Measurements from ENCODE around the gene HEG1. TPM values are rescaled to one million over a fixed set of nuclear protein-coding genes. Genes with fewer than 3 reads are reported as not detected.

The HEG1 gene
- total RNA-seq, 1 experiment from 2014 or later: 69.8 TPM

DNA sequence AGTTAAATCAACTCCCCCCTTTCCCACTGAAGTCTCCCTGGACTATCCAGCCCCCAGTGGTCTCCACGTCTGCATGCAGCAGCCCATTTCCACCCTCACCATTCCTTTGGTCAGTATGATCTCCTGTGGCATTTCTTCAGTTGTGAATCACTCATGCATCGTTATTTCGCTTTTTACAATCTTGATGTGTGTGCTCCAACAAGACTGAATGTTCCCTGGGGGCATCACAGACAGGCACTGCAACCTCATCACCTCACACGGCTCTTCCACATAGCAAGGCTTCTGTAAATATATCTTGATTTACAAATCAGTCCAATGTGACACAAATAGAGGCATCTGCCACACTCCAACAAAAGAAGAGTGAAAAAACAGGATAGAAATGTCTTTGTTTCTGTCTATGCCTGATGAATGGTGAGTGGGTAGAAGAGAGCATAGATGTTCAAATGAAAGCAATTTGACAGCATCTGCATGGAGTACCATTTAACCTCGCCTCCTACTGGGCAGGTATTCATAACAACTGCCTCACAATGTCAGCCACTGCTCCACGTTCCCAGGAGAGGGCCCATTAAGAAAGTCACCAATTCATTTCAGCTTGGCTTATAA, 5.2 kb downstream of the HEG1 start:
- no TSS peak for BruUV-seq (replicated peaks)
- no peak overlapping the region for H3K27ac Mint-ChIP-seq (ENCODE audit: unreplicated experiment)
- no peaks in the 10 kb centered on the region for H3K27me3 Mint-ChIP-seq (ENCODE audit: insufficient read depth, unreplicated experiment)
- Histone ChIP-seq H3K4me3 (ENCODE audit: low read depth, low read length) (no peak overlapping the region), H3K9me3 (no peaks in the 10 kb centered on the region), H3K27me3 (replicated peaks; ENCODE audit: control insufficient read depth, insufficient read depth, low read length) (no peaks in the 10 kb centered on the region), H3K36me3 (ENCODE audit: control insufficient read depth, insufficient read depth, low read length) (no peaks in the 10 kb centered on the region), H3K4me1 (peaks cover 19% of the 10 kb centered on the region)
- POLR2A ChIA-PET: no interaction called here
- no peak for DNase-seq
- H3K4me1 Mint-ChIP-seq (ENCODE audit: low read depth, unreplicated experiment): peaks cover 22% of the 10 kb centered on the region
- no peaks in the 10 kb centered on the region for H3K9me3 Mint-ChIP-seq (ENCODE audit: unreplicated experiment)
- peaks cover 55% of the 10 kb centered on the region for H3K36me3 Mint-ChIP-seq (ENCODE audit: insufficient read depth, unreplicated experiment)
- TF ChIP-seq, protein P1, sequence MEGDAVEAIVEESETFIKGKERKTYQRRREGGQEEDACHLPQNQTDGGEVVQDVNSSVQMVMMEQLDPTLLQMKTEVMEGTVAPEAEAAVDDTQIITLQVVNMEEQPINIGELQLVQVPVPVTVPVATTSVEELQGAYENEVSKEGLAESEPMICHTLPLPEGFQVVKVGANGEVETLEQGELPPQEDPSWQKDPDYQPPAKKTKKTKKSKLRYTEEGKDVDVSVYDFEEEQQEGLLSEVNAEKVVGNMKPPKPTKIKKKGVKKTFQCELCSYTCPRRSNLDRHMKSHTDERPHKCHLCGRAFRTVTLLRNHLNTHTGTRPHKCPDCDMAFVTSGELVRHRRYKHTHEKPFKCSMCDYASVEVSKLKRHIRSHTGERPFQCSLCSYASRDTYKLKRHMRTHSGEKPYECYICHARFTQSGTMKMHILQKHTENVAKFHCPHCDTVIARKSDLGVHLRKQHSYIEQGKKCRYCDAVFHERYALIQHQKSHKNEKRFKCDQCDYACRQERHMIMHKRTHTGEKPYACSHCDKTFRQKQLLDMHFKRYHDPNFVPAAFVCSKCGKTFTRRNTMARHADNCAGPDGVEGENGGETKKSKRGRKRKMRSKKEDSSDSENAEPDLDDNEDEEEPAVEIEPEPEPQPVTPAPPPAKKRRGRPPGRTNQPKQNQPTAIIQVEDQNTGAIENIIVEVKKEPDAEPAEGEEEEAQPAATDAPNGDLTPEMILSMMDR (IDR thresholded peaks at IDR 0.05; ENCODE audit: insufficient read depth in 1 of 2, low read depth in 1 of 2, low read length in 1 of 2, severe bottlenecking in 1 of 2, unreplicated experiment in 1 of 2): no peak
- intact Hi-C loops (cut with micrococcal nuclease; ENCODE audit: unreplicated experiment): no loop called here
- no peak overlapping the region for H3K4me3 Mint-ChIP-seq (ENCODE audit: unreplicated experiment)
- CTCF ChIA-PET: no interaction called here

DNA sequence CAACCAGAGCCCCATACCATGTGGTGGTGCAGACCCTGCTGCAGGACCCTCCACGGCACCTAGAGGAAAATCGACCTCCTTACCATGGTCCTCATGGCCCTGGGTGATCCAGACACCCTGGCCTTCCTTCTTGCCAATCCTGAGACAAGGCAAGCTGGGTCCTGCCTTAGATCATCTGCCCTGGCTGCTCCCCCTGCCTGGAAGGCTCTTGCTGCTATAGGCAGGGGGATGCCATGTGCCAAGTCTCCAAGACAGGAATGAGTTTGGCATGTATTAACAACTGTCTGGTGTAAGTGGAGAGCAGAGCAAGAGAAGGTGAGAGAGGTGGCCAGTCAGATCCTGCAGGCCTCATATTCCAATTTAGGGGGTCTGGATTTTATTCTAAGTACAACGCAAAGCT, 7.5 kb downstream of the HEG1 start:
- ChIA-PET CTCF (no interaction called here), POLR2A (no interaction called here)
- H3K36me3 Mint-ChIP-seq (ENCODE audit: insufficient read depth, unreplicated experiment): peaks cover 48% of the 10 kb centered on the region
- H3K27ac Mint-ChIP-seq (ENCODE audit: unreplicated experiment): no peak overlapping the region
- no peaks in the 10 kb centered on the region for H3K27me3 ChIP-seq (replicated peaks; ENCODE audit: control insufficient read depth, insufficient read depth, low read length)
- H3K4me1 ChIP-seq: peaks cover 15% of the 10 kb centered on the region
- H3K36me3 ChIP-seq (ENCODE audit: control insufficient read depth, insufficient read depth, low read length): no peaks in the 10 kb centered on the region
- H3K4me1 Mint-ChIP-seq (ENCODE audit: low read depth, unreplicated experiment): peaks cover 11% of the 10 kb centered on the region
- H3K9me3 Mint-ChIP-seq (ENCODE audit: unreplicated experiment): no peaks in the 10 kb centered on the region
- no peak for DNase-seq
- no peak overlapping the region for H3K4me3 Mint-ChIP-seq (ENCODE audit: unreplicated experiment)
- no peak overlapping the region for H3K4me3 ChIP-seq (ENCODE audit: low read depth, low read length)
- intact Hi-C loops (cut with micrococcal nuclease; ENCODE audit: unreplicated experiment): no loop called here
- TF ChIP-seq, protein P1 (IDR thresholded peaks at IDR 0.05; ENCODE audit: insufficient read depth in 1 of 2, low read depth in 1 of 2, low read length in 1 of 2, severe bottlenecking in 1 of 2, unreplicated experiment in 1 of 2): no peak
- no TSS peak for BruUV-seq (replicated peaks)
- H3K9me3 ChIP-seq: no peaks in the 10 kb centered on the region
- H3K27me3 Mint-ChIP-seq (ENCODE audit: insufficient read depth, unreplicated experiment): no peaks in the 10 kb centered on the region

DNA sequence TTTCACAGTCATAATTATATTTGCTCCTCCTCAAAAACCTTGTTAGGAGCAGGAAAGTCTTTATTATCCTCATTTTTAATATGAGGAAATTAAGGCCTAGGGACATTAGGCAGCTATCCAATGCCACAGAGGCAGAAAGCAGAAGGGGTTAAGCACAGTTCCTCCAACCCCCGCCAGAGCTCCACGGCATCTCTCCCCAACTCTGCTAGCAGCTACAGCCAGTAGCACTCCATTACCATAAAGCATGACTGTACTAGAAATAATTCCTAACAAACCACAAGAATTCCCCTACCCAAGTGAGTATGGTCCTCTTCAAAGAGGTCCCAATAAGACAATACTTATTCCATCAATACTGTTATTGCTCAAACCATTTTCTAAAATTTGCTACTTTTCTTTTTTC, 9.8 kb downstream of the HEG1 start:
- no peak overlapping the region for H3K4me3 ChIP-seq (ENCODE audit: low read depth, low read length)
- intact Hi-C loops (cut with micrococcal nuclease; ENCODE audit: unreplicated experiment): no loop called here
- no peaks in the 10 kb centered on the region for H3K9me3 ChIP-seq
- H3K27me3 Mint-ChIP-seq (ENCODE audit: insufficient read depth, unreplicated experiment): no peaks in the 10 kb centered on the region
- no peak for DNase-seq
- CTCF ChIA-PET: no interaction called here
- no peak overlapping the region for H3K27ac Mint-ChIP-seq (ENCODE audit: unreplicated experiment)
- no peaks in the 10 kb centered on the region for H3K9me3 Mint-ChIP-seq (ENCODE audit: unreplicated experiment)
- H3K4me1 Mint-ChIP-seq (ENCODE audit: low read depth, unreplicated experiment): no peaks in the 10 kb centered on the region
- H3K36me3 Mint-ChIP-seq (ENCODE audit: insufficient read depth, unreplicated experiment): peaks cover 41% of the 10 kb centered on the region
- no peak overlapping the region for H3K4me3 Mint-ChIP-seq (ENCODE audit: unreplicated experiment)
- no peaks in the 10 kb centered on the region for H3K36me3 ChIP-seq (ENCODE audit: control insufficient read depth, insufficient read depth, low read length)
- POLR2A ChIA-PET: no interaction called here
- 0 out of 2 replicates have a peak, but pooled peaks cover 3% of the 10 kb centered on the region for H3K4me1 ChIP-seq
- no TSS peak for BruUV-seq (replicated peaks)
- no peaks in the 10 kb centered on the region for H3K27me3 ChIP-seq (replicated peaks; ENCODE audit: control insufficient read depth, insufficient read depth, low read length)
- TF ChIP-seq, protein P1 (IDR thresholded peaks at IDR 0.05; ENCODE audit: insufficient read depth in 1 of 2, low read depth in 1 of 2, low read length in 1 of 2, severe bottlenecking in 1 of 2, unreplicated experiment in 1 of 2): no peak

Measured in Caco-2 (cell line).